Lower leg skin (tissue), 3 donors: ENCODE results near the gene STN1.

ENCODE experiments used
- CTCF ChIP-seq, 3 donors: fragments of 450-650 bp; IDR thresholded peaks; one replicate each; pipeline ENCODE4 v1.5.1; 2016; ENCODE audit warnings: antibody characterized with exemption in 3 of 3, mild to moderate bottlenecking in 3 of 3, moderate library complexity in 2 of 3
- POLR2A ChIP-seq, 2 donors: fragments of 450-650 bp; IDR thresholded peaks; one replicate each; pipeline ENCODE4 v1.6.1; 2016 to 2017; ENCODE audit warnings: antibody characterized with exemption in 2 of 2, mild to moderate bottlenecking in 1 of 2, moderate library complexity in 1 of 2

GRCh38 chr10:103894441-103894864 is 23.5 kb downstream of the STN1 start:
- no peak for TF ChIP-seq CTCF (IDR thresholded peaks at IDR 0.05)
- no peak for TF ChIP-seq POLR2A (IDR thresholded peaks at IDR 0.05)
